C4-2B (cell line): ENCODE measurements around the gene STRIT1.
"Not testable (repeated sequence)": the region's sequence is repeated elsewhere in the genome, so short reads cannot be mapped to it uniquely, and the experiment has no call there.

ENCODE experiments used
- H3K27ac ChIP-seq: fragments of 450-650 bp; 2 replicates; pipeline ENCODE4 v1.5.1; 2017
- CTCF ChIP-seq: fragments of 450-650 bp; conservative IDR thresholded peaks from 2 replicates; pipeline ENCODE4 v1.5.1; 2017; ENCODE audit warnings: mild to moderate bottlenecking
- ZFX ChIP-seq: fragments of 450-650 bp; IDR thresholded peaks from 2 replicates; pipeline ENCODE4 v1.6.1; 2017

The STRIT1 gene

GRCh38 chr3:155285936-155286335, 7.5 kb downstream of the STRIT1 start:
- TF ChIP-seq CTCF (no peak), ZFX (no peak)
- H3K27ac ChIP-seq = no peak overlapping the region

GRCh38 chr3:155283092-155284056, 10.1 kb downstream of the STRIT1 start:
- TF ChIP-seq ZFX (no peak), CTCF (no peak)
- H3K27ac ChIP-seq = no peak overlapping the region

GRCh38 chr3:155282385-155283091, 10.9 kb downstream of the STRIT1 start:
- H3K27ac ChIP-seq = no peak overlapping the region
- no peak for TF ChIP-seq CTCF
- TF ChIP-seq ZFX = no peak

- TF ChIP-seq ZFX (no peak), CTCF (no peak)
- H3K27ac ChIP-seq = no peak overlapping the region
These were observed 11.6 kb downstream of the STRIT1 start for GRCh38 chr3:155281912-155282311.

- not testable (repeated sequence) for H3K27ac ChIP-seq
These were observed 17.4 kb downstream of the STRIT1 start for GRCh38 chr3:155276089-155276488.

GRCh38 chr3:155275159-155275754, 18.2 kb downstream of the STRIT1 start:
- not testable (repeated sequence) for H3K27ac ChIP-seq

GRCh38 chr3:155274435-155274834, 19.0 kb downstream of the STRIT1 start:
- H3K27ac ChIP-seq = not testable (repeated sequence)

GRCh38 chr3:155271343-155271613, 22.2 kb downstream of the STRIT1 start:
- H3K27ac ChIP-seq = no peak overlapping the region; the same call in 1 of the 2 replicates

More at GRCh38 chr3:155271343-155271613, 22.2 kb downstream of the STRIT1 start:
- TF ChIP-seq ZFX (no peak), CTCF (no peak)
